Myocyte (in vitro differentiated cells): ENCODE results near the gene ATP8B4. TPM values are rescaled to one million over a fixed set of nuclear protein-coding genes. Genes with fewer than 3 reads are reported as not detected.

Source experiments
- DNase-seq: peaks from one replicate; pipeline ENCODE4 v3.0.0-alpha.2; 2012; ENCODE audit warnings: low read depth
- total RNA-seq: library from RNA; depleted of rRNA; stranded (reverse); fragments of >200 nt; gene quantifications from 2 replicates; pipeline ENCODE4 v1.2.3, GENCODE V29; 2014

ATP8B4 gene
- total RNA-seq, 1 donor from 2014 or later: 3.3 TPM

- DNase-seq: peak; percentile 44
Observed at GRCh38 chr15:50024281-50024680, 94.8 kb downstream of the ATP8B4 start.

DNA sequence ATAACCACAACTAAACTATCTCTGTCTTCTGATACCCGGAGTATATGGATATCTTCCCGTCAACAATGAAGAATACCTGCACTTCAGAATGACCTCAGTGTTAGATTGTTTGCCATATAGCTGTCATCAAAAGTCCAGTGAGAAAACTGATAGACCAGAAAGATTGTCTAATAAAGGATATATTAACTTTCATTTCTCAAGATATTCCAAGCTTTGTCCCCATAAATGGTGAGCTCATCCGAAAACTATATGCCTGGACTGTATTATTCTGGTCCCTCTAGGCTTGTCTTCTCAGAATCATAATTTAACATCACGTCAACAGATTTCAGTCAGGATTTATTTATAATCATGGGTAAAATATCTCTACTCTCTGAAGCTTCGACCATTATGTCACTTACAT, 100.5 kb downstream of the ATP8B4 start:
- no peak for DNase-seq

GRCh38 chr15:50017522-50017921, 101.5 kb downstream of the ATP8B4 start:
- DNase-seq: peak; percentile 11

DNA sequence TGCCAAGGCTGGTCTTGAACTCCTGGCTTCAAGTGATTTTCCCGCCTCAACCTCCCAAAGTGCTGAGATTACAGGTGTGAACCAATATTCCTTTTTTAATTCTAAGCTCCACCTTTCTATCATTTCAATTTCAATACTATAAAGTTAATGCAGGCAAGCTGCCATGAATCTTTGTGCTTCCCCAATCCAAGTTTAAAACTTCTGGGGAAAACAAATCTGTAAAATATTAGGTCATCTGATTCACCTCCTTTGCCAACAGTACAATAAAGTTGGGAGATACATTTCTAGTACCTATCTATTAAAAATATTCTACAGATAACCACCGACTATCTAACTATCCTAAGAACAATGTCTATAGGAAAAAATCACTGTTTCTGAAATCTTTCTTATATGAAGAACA, 102.1 kb downstream of the ATP8B4 start:
- no peak for DNase-seq

DNA sequence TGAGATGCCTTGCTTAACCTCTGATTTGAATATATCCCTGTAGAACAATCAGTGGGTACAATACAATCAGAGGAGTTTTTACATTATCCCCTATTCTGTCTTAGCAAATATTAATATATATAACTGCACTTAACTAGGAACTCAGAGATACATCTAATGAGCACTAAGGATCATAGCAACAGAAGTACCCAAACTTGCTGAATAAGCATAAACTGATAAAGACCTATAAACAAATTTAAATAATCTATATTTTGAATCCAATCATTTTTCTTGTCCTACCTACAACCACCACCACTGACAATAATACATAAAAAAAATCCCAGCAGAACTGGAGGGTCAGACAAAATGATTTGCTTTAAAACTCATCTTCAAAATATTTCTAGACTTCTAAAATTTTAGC, 106.2 kb downstream of the ATP8B4 start:
- DNase-seq: no peak

- DNase-seq: peak; percentile 6
Observed at GRCh38 chr15:50009634-50010033, 109.4 kb downstream of the ATP8B4 start.

- DNase-seq: peak; percentile 84
Observed at GRCh38 chr15:50003786-50004334, 115.2 kb downstream of the ATP8B4 start.

GRCh38 chr15:49991587-49991986, 127.4 kb downstream of the ATP8B4 start:
- no peak for DNase-seq

- DNase-seq: no peak
Observed at GRCh38 chr15:49990835-49991545, 128.0 kb downstream of the ATP8B4 start.

GRCh38 chr15:49989498-49989897, 129.5 kb downstream of the ATP8B4 start:
- no peak for DNase-seq

GRCh38 chr15:49988766-49989165, 130.3 kb downstream of the ATP8B4 start:
- DNase-seq: no peak

DNA sequence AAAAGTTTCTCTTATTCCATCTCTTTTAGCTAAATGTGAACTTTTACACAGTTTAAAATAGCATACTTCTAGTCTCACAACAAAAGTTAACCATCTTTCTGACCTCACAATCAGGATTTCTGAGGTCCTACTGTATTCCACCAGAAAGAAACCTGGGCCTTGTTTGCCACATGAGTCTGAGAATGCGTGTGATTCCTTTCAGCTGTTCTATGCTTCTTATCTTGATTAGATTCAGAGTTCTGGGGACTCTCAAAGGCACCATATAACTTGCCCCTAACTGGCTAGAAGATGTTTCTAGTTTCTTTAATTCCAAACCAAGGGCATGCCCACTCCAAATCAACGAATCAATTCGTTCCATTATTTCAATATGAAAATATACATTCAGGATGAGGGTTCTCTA, 131.1 kb downstream of the ATP8B4 start:
- no peak for DNase-seq

- DNase-seq: peak; percentile 19
Observed at GRCh38 chr15:49987198-49987785, 131.7 kb downstream of the ATP8B4 start.

GRCh38 chr15:49986326-49986725, 132.7 kb downstream of the ATP8B4 start:
- no peak for DNase-seq

DNA sequence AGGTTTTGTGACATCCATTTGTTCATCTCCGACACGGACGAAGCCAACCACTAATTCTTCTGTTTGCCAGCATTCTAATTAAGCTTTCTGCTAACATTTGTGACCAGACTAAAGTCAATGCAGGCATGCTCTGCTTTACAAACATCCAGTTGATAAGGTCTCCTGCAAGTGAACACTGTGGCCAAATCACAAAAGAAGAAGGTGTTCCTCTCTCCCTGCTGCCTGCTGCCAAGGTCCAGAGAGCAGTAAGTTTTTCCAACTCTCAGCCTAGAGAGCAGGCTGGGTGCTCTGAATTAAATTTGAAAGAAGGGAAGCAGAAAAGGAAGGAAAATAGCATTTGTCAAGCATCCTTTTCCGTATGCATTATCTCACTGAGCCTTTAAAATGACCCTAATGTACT, 133.6 kb downstream of the ATP8B4 start:
- DNase-seq: no peak

DNA sequence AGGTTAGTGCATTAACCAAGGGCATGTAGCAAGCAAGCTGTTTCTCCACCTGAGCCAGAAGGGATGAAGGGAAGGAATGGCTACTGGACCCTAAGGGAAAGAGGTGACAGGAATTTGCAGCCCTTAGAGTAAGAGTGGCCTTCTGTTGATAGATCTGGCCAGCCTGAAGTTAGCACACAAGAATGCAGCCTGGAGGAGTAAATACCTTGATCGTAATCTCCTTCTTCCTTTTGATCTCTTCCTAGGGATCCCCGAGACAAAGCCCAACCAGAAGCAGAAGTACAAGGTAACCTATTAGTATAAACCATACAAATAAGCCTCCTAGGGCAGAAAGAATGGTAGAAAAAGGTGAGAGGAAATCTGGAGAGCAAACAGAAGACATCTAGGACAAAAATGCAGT, 134.6 kb downstream of the ATP8B4 start:
- no peak for DNase-seq

DNA sequence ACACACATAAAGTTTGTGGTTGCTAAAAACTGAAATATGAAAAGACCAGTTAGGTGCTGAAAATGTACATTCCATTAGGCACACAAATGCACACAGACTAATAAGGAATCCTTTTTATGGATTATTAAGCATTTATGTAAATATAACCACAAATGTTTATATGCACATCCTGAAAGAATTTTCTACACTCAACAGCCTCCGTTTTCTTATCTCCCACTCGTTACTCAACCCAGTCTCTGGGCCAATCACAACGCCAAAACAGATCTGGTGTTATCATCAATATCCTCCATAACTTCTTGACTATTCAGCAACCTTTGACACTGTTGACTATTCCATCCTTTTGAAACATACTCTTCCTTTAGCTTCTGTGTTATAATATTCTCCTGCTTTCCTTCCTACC, 136.4 kb downstream of the ATP8B4 start:
- DNase-seq: no peak

GRCh38 chr15:49979705-49980382, 139.2 kb downstream of the ATP8B4 start:
- no peak for DNase-seq

GRCh38 chr15:49978121-49978520, 140.9 kb downstream of the ATP8B4 start:
- peak; percentile 25 for DNase-seq

GRCh38 chr15:49977306-49977705, 141.7 kb downstream of the ATP8B4 start:
- DNase-seq: no peak

DNA sequence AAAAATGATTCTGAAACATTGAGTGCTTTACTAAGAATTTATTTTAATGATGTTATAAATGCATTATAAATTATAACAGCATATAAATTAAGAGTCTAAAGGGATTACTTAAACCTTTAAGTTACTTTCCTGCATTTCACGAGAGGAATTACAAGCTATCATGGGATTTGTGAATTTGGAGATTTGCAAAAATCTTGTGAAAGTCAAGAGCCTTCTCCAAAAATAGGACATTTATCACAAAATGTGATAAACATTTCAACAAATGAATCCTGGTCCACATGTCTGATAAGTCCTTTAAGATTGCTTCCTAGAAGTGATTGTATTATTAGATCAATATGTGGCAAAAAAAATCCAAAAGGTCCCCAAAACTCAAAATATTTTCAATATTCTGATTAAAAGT, 154.5 kb downstream of the ATP8B4 start:
- no peak for DNase-seq

DNA sequence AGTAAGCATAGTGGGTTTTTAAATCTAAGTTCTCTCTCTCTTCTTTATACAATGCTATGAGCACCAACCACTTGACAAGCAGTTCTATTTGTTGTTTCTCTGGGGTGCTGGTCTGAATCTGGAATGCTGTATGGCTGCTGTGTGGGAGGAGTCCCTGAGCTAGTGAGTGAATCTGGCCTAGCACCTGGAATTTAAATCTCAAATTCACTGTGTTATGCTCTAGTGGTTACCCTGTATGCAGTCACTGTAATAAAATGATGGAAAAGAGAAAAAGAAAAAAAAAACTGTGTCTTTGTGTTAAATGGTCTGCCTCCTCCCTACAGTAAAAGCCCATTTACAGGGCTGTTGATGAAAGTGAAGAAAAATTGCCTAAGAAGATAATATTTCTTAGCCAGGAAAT, 155.0 kb downstream of the ATP8B4 start:
- no peak for DNase-seq
